B cell (primary cell): Measurements from ENCODE around the gene LRTM2. TPM values are rescaled to one million over a fixed set of nuclear protein-coding genes. Genes with fewer than 3 reads are reported as not detected.

ENCODE experiments used
- ATAC-seq: fragments of 200-7000 bp; cut with Tn5 transposase; one replicate; pipeline ENCODE4 v1.10.0; 2021; ENCODE audit warnings: low read depth, mild to moderate bottlenecking, moderate number of reproducible peaks, moderate library complexity
- CTCF ChIA-PET: fragments of 350-600 bp; sonication (Branson Sonifier 250); formaldehyde crosslinking; loops from one replicate; lab custom pipeline; 2021; ENCODE audit warnings: antibody characterized with exemption, inconsistent platforms; lab: Charles Lee
- POLR2A ChIA-PET: fragments of 350-600 bp; sonication (Branson Sonifier 250); formaldehyde crosslinking; loops from one replicate; lab custom pipeline; 2021; ENCODE audit warnings: antibody characterized with exemption; lab: Charles Lee
- DNase-seq: peaks from one replicate; pipeline ENCODE4 v3.0.0; 2013
- H2AFZ ChIP-seq: 2 replicates; pipeline ENCODE4 v1.6.1; 2012; ENCODE audit warnings: mild to moderate bottlenecking, low read depth, low read length; ENCODE audit not compliant: insufficient read depth, poor library complexity, severe bottlenecking
- H3K27ac ChIP-seq, 2 donors: 1 replicate in 1 of 2; 2 replicates in 1 of 2; pipeline ENCODE4 v1.5.1; 2012 to 2013; ENCODE audit warnings: low read length in 2 of 2, mild to moderate bottlenecking in 2 of 2, moderate library complexity in 1 of 2
- H3K27me3 ChIP-seq, 4 experiments: fragments of 200-600 bp in 1 of 4; sonication (generic) in 1 of 4; replicated peaks in 1 of 4; 1 replicate in 2 of 4; 2 replicates in 2 of 4; pipeline versions ENCODE4 v1.6.1 to v1.7.0; 2013 to 2016; ENCODE audit warnings: low read length in 3 of 4, mild to moderate bottlenecking in 2 of 4, mixed read lengths in 1 of 4, moderate library complexity in 1 of 4; ENCODE audit not compliant: insufficient read depth in 4 of 4, control insufficient read depth in 3 of 4; ENCODE audit errors: control extremely low read depth in 1 of 4
- H3K36me3 ChIP-seq, 2 experiments: replicated peaks in 1 of 2; 1 replicate in 1 of 2; 2 replicates in 1 of 2; pipeline versions ENCODE4 v1.6.1 to v1.7.1; 2013; ENCODE audit warnings: low read length in 1 of 2; ENCODE audit not compliant: insufficient read depth in 2 of 2, control insufficient read depth in 1 of 2; ENCODE audit errors: control extremely low read depth in 1 of 2, extremely low read depth in 1 of 2
- H3K4me1 ChIP-seq, 2 donors: fragments of 200-600 bp in 1 of 2; sonication (generic) in 1 of 2; 1 replicate in 1 of 2; 2 replicates in 1 of 2; pipeline versions ENCODE4 v1.5.1 to v1.6.1; 2013 to 2017; ENCODE audit warnings: low read length in 2 of 2; ENCODE audit not compliant: control insufficient read depth in 2 of 2, insufficient read depth in 2 of 2
- H3K4me2 ChIP-seq: replicated peaks from 2 replicates; pipeline ENCODE3; 2012; ENCODE audit warnings: mild to moderate bottlenecking, low read depth, low read length; ENCODE audit not compliant: poor library complexity, severe bottlenecking
- H3K4me3 ChIP-seq, 5 experiments: fragments of 200-600 bp in 1 of 5; sonication (generic) in 1 of 5; 1 replicate in 3 of 5; 2 replicates in 2 of 5; pipeline versions ENCODE4 v1.5.1 to v1.7.0; 2011 to 2016; ENCODE audit warnings: low read length in 4 of 5, mild to moderate bottlenecking in 4 of 5, low read depth in 2 of 5, control low read depth in 1 of 5, moderate library complexity in 1 of 5; ENCODE audit not compliant: insufficient read depth in 1 of 5; ENCODE audit errors: control extremely low read depth in 1 of 5, extremely low read depth in 1 of 5
- H3K79me2 ChIP-seq: fragments of 200-600 bp; sonication (generic); one replicate; pipeline ENCODE4 v1.6.0; 2016; ENCODE audit warnings: low read length; ENCODE audit not compliant: control insufficient read depth, insufficient read depth
- H3K9ac ChIP-seq: fragments of 200-600 bp; sonication (generic); 2 replicates; pipeline ENCODE4 v1.6.1; 2017; ENCODE audit warnings: mild to moderate bottlenecking, low read length, moderate library complexity
- H3K9me3 ChIP-seq, 3 donors: one replicate each; pipeline versions ENCODE4 v1.6.1 to v1.7.1; 2013; ENCODE audit warnings: low read length in 2 of 3; ENCODE audit not compliant: control insufficient read depth in 2 of 3, insufficient read depth in 1 of 3; ENCODE audit errors: control extremely low read depth in 1 of 3
- H4K20me1 ChIP-seq: 2 replicates; pipeline ENCODE4 v1.6.0; 2012; ENCODE audit warnings: mild to moderate bottlenecking, low read length; ENCODE audit not compliant: insufficient read depth, control insufficient read depth, poor library complexity, severe bottlenecking
- H3K27ac Mint-ChIP-seq: one replicate; pipeline ENCODE4 v1.8.0; 2021; ENCODE audit warnings: mixed read lengths
- H3K27me3 Mint-ChIP-seq: one replicate; pipeline ENCODE4 v1.8.0; 2021; ENCODE audit warnings: mixed read lengths
- H3K4me1 Mint-ChIP-seq: one replicate; pipeline ENCODE4 v1.8.0; 2021; ENCODE audit warnings: mixed read lengths
- H3K4me3 Mint-ChIP-seq: one replicate; pipeline ENCODE4 v1.8.0; 2021; ENCODE audit warnings: mixed read lengths
- H3K9me3 Mint-ChIP-seq: one replicate; pipeline ENCODE4 v1.8.0; 2022; ENCODE audit warnings: mixed read lengths; ENCODE audit not compliant: insufficient read depth
- CTCF ChIP-seq: fragments of 200-600 bp; IDR thresholded peaks from one replicate; pipeline ENCODE4 v1.8.0; 2022; ENCODE audit warnings: antibody characterized with exemption, mild to moderate bottlenecking
- EZH2 ChIP-seq: IDR thresholded peaks from 2 replicates; pipeline ENCODE4 v1.6.1; 2012; ENCODE audit warnings: borderline replicate concordance, low read depth, mild to moderate bottlenecking, moderate library complexity, low read length; ENCODE audit not compliant: insufficient read depth, poor library complexity, severe bottlenecking
- WGBS: methylation state at CpG from one replicate; pipeline ENCODE4 v1.1.5; 2013; ENCODE audit warnings: missing lambda C conversion rate; ENCODE audit not compliant: insufficient coverage; 5-methylcytosine and 5-hydroxymethylcytosine counted together
- intact Hi-C: fragments of 100-400 bp; cut with micrococcal nuclease; formaldehyde crosslinking; loops from one replicate; pipeline ENCODE4 v1.10.0; 2022
- polyA plus RNA-seq: library from polyadenylated mRNA; depleted of rRNA; stranded (reverse); fragments of >200 nt; gene quantifications from 2 replicates; pipeline ENCODE4 v1.2.3, GENCODE V29; 2012
- total RNA-seq, 2 donors: library from RNA; stranded (reverse); fragments of 120-200 nt in 1 of 2; gene quantifications; 1 replicate in 1 of 2; 2 replicates in 1 of 2; pipeline versions ENCODE4 v1.2.3 to v1.2.4, GENCODE V29; 2013 to 2022

The LRTM2 gene
- total and polyA plus RNA-seq, 2 donors (not counting 1 experiment from before 2014, with no cell fraction given): not detected

DNA sequence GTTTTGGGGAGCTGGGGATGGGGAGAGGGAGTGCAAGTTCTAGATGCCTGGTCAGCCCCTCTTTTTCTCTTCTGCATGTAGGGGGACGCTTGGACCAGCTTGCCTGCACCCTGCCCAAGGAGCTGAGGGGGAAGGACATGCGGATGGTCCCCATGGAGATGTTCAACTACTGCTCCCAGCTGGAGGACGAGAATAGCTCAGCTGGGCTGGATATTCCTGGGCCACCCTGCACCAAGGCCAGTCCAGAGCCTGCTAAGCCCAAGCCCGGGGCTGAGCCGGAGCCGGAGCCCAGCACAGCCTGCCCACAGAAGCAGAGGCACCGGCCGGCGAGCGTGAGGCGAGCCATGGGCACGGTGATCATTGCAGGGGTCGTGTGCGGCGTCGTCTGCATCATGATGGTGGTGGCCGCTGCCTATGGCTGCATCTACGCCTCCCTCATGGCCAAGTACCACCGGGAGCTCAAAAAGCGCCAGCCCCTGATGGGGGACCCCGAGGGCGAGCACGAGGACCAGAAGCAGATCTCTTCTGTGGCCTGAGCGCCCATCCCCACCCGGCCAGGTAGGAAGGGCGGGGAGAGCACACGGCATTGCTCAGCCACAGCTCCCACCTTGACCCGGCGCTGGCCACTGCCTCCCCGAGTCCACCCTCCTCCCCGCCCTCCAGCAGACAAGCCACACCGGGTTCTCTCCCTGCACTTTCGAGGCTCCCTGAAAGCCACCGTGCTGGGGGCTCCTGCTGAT lies 14.0 kb downstream of the LRTM2 start:
- CTCF ChIA-PET: interaction anchor here (0.6 to 1.0 kb wide), 2 partner anchors 22 to 1051 kb away, joined by 3 read pairs; no protein-coding TSS in a partner anchor
- no peaks in the 10 kb centered on the region for H3K4me1 Mint-ChIP-seq
- 90% methylated on average over 32 of the region's 34 CpGs for WGBS
- no peaks in the 10 kb centered on the region for H3K4me1 ChIP-seq
- no peaks in the 10 kb centered on the region for H3K36me3 ChIP-seq
- H3K79me2 ChIP-seq: no peaks in the 10 kb centered on the region
- H3K27me3 Mint-ChIP-seq: peaks cover 36% of the 10 kb centered on the region
- H3K27ac ChIP-seq: no peak overlapping the region
- no peak overlapping the region for H3K9ac ChIP-seq
- no peak overlapping the region for H2AFZ ChIP-seq
- H3K4me3 ChIP-seq: no peak overlapping the region
- H3K4me2 ChIP-seq: no peak overlapping the region
- no peaks in the 10 kb centered on the region for H4K20me1 ChIP-seq
- POLR2A ChIA-PET: no interaction called here
- intact Hi-C loops: no loop called here
- ATAC-seq (no peak), DNase-seq (no peak)
- H3K4me3 Mint-ChIP-seq: no peak overlapping the region
- peaks cover 0 to 8% (median 0%) of the 10 kb centered on the region in 3 donors for H3K9me3 ChIP-seq
- H3K27me3 ChIP-seq: peaks cover 0 to 21% (median 3%) of the 10 kb centered on the region in 4 experiments
- H3K27ac Mint-ChIP-seq: no peak overlapping the region
- no peaks in the 10 kb centered on the region for H3K9me3 Mint-ChIP-seq
- TF ChIP-seq EZH2 (no peak), CTCF (no peak)
